Right lobe of liver (tissue), 4 donors: Measurements from ENCODE around the gene TJP3.

Experiments
- CTCF ChIP-seq, 4 donors: fragments of 200-600 bp in 3 of 4; fragments of 450-650 bp in 1 of 4; IDR thresholded peaks; one replicate each; pipeline versions ENCODE4 v1.5.1 to v1.8.0; 2016 to 2022; ENCODE audit warnings: antibody characterized with exemption in 4 of 4, mild to moderate bottlenecking in 2 of 4
- POLR2A ChIP-seq: fragments of 450-650 bp; IDR thresholded peaks from one replicate; pipeline ENCODE4 v1.6.1; 2017; ENCODE audit warnings: antibody characterized with exemption, mild to moderate bottlenecking
- donor health status: DM: no; HTN: no; CAD: no.
- donor health status: DM: no; HTN: no; CAD: no.
- donor health status: DM: no; HTN: yes; CAD: no.

GRCh38 chr19:3707868-3708206 lies 347 bp upstream of the TJP3 start:
- no peak for TF ChIP-seq CTCF (IDR thresholded peaks at IDR 0.05)
- TF ChIP-seq POLR2A, result no peak
